ENCODE data around the gene TMEM45A.
"Not testable (repeated sequence)": the region's sequence is repeated elsewhere in the genome, so short reads cannot be mapped to it uniquely, and the experiment has no call there.

The TMEM45A gene

GRCh38 chr3:100492059-100493006 lies at the start of gene TMEM45A:
TSS of gene TMEM45A (plus strand) at chr3:100492619. CDS start at chr3:100555212, 62,593 bp downstream.
- DNase-seq (ENCODE audit: low read depth in 2 of 2): peak; percentile 4 to 67

- no peak for DNase-seq (ENCODE audit: low read depth in 2 of 2)
Measured at GRCh38 chr3:100443690-100444089, 48.7 kb upstream of the TMEM45A start.

GRCh38 chr3:100447067-100447466 lies 45.4 kb upstream of the TMEM45A start:
- DNase-seq (ENCODE audit: low read depth in 2 of 2): not testable (repeated sequence)

GRCh38 chr3:100448079-100448478 lies 44.3 kb upstream of the TMEM45A start:
- DNase-seq (ENCODE audit: low read depth in 2 of 2): no peak

GRCh38 chr3:100449214-100449613 lies 43.2 kb upstream of the TMEM45A start:
- no peak for DNase-seq (ENCODE audit: low read depth in 2 of 2)

- DNase-seq (ENCODE audit: low read depth in 2 of 2): no peak
Measured at GRCh38 chr3:100454677-100455076, 37.7 kb upstream of the TMEM45A start.

GRCh38 chr3:100455841-100456550 lies 36.4 kb upstream of the TMEM45A start:
- no peak for DNase-seq (ENCODE audit: low read depth in 2 of 2)

- DNase-seq (ENCODE audit: low read depth in 2 of 2): no peak
Measured at GRCh38 chr3:100456745-100457144, 35.7 kb upstream of the TMEM45A start.

GRCh38 chr3:100457811-100458210 lies 34.6 kb upstream of the TMEM45A start:
- DNase-seq (ENCODE audit: low read depth in 2 of 2): no peak

GRCh38 chr3:100458814-100459213 lies 33.6 kb upstream of the TMEM45A start:
- no peak for DNase-seq (ENCODE audit: low read depth in 2 of 2)

GRCh38 chr3:100463002-100463401 lies 29.4 kb upstream of the TMEM45A start:
- DNase-seq (ENCODE audit: low read depth in 2 of 2): no peak

- no peak for DNase-seq (ENCODE audit: low read depth in 2 of 2)
Measured at GRCh38 chr3:100463646-100464155, 28.7 kb upstream of the TMEM45A start.

GRCh38 chr3:100465892-100466777 lies 26.3 kb upstream of the TMEM45A start:
- DNase-seq (ENCODE audit: low read depth in 2 of 2): no peak

- DNase-seq (ENCODE audit: low read depth in 2 of 2): no peak
Measured at GRCh38 chr3:100467133-100467532, 25.3 kb upstream of the TMEM45A start.

- no peak for DNase-seq (ENCODE audit: low read depth in 2 of 2)
Measured at GRCh38 chr3:100468676-100469075, 23.7 kb upstream of the TMEM45A start.

GRCh38 chr3:100470951-100471350 lies 21.5 kb upstream of the TMEM45A start:
- DNase-seq (ENCODE audit: low read depth in 2 of 2): no peak

GRCh38 chr3:100471444-100471843 lies 21.0 kb upstream of the TMEM45A start:
- DNase-seq (ENCODE audit: low read depth in 2 of 2): no peak

GRCh38 chr3:100477851-100478360 lies 14.5 kb upstream of the TMEM45A start:
- not testable (repeated sequence) for DNase-seq (ENCODE audit: low read depth in 2 of 2)

- not testable (repeated sequence) for DNase-seq (ENCODE audit: low read depth in 2 of 2)
Measured at GRCh38 chr3:100478521-100478920, 13.9 kb upstream of the TMEM45A start.

- DNase-seq (ENCODE audit: low read depth in 2 of 2): no peak
Measured at GRCh38 chr3:100480081-100480480, 12.3 kb upstream of the TMEM45A start.

GRCh38 chr3:100482176-100482575 lies 10.2 kb upstream of the TMEM45A start:
- DNase-seq (ENCODE audit: low read depth in 2 of 2): no peak

Measured in stimulated activated CD4-positive, alpha-beta T cell treated with anti-CD3 and anti-CD28 coated beads, Interleukin-1b, Interleukin-23, amount 100 ng/mL, for 1 hour (primary cell).